Activated CD4-positive, alpha-beta memory T cell treated with anti-CD3 and anti-CD28 coated beads, Interleukin-2, amount 10 ng/mL, durations not matched to agents 7 days and 5 days (primary cell): Measurements from ENCODE around the gene PAFAH1B2. TPM values are rescaled to one million over a fixed set of nuclear protein-coding genes. Genes with fewer than 3 reads are reported as not detected.

ENCODE experiments used
- CTCF ChIA-PET: fragments of 350-600 bp; sonication (Branson Sonifier 250); formaldehyde crosslinking; loops from one replicate; lab custom pipeline; 2021; ENCODE audit warnings: antibody characterized with exemption, inconsistent platforms; lab: Charles Lee
- POLR2A ChIA-PET: fragments of 350-600 bp; sonication (Branson Sonifier 250); formaldehyde crosslinking; loops from one replicate; lab custom pipeline; 2021; ENCODE audit warnings: antibody characterized with exemption; lab: Charles Lee
- DNase-seq: peaks from one replicate; pipeline ENCODE4 v3.0.0-alpha.2; 2020
- H3K27ac Mint-ChIP-seq: one replicate; pipeline ENCODE4 v1.8.0; 2021; ENCODE audit warnings: mild to moderate bottlenecking, mixed read lengths
- H3K27me3 Mint-ChIP-seq: one replicate; pipeline ENCODE4 v1.8.0; 2021; ENCODE audit warnings: mixed read lengths
- H3K36me3 Mint-ChIP-seq: one replicate; pipeline ENCODE4 v1.8.0; 2021; ENCODE audit warnings: low read depth, mixed read lengths
- H3K4me1 Mint-ChIP-seq: one replicate; pipeline ENCODE4 v1.8.0; 2021; ENCODE audit warnings: mixed read lengths
- H3K4me3 Mint-ChIP-seq: one replicate; pipeline ENCODE4 v1.8.0; 2021; ENCODE audit warnings: mild to moderate bottlenecking, mixed read lengths
- H3K9me3 Mint-ChIP-seq: one replicate; pipeline ENCODE4 v1.8.0; 2021; ENCODE audit warnings: mixed read lengths
- total RNA-seq, 2 experiments: library from RNA; stranded (reverse); gene quantifications; one replicate each; pipeline ENCODE4 v1.2.3, GENCODE V29; 2021

PAFAH1B2 gene
- total RNA-seq, 2 experiments from 2014 or later: 60.1 to 62.8 TPM

DNA sequence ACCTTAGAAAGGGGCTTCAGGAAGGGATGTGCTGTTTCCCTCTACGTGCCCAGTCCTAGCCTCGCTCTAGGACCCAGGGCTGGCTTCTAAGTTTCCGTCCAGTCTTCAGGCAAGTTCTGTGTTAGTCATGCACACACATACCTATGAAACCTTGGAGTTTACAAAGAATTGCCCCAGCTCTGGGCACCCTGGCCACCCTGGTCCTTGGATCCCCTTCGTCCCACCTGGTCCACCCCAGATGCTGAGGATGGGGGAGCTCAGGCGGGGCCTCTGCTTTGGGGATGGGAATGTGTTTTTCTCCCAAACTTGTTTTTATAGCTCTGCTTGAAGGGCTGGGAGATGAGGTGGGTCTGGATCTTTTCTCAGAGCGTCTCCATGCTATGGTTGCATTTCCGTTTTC lies 52.9 kb downstream of the PAFAH1B2 start:
- Mint-ChIP-seq H3K36me3 (peaks cover 2% of the 10 kb centered on the region), H3K4me3 (no peak overlapping the region), H3K27me3 (no peaks in the 10 kb centered on the region), H3K27ac (no peak overlapping the region), H3K9me3 (no peaks in the 10 kb centered on the region), H3K4me1 (peaks cover 6% of the 10 kb centered on the region)
- DNase-seq: no peak
- ChIA-PET CTCF (interaction anchor here (1.7 kb wide), 1 partner anchor 30 kb away, joined by 5 read pairs; no protein-coding TSS in a partner anchor), POLR2A (no interaction called here)

- no peaks in the 10 kb centered on the region for H3K36me3 Mint-ChIP-seq
- no peak for DNase-seq
- ChIA-PET POLR2A (no interaction called here), CTCF (no interaction called here)
- H3K4me3 Mint-ChIP-seq: no peak overlapping the region
- H3K9me3 Mint-ChIP-seq: no peaks in the 10 kb centered on the region
- peaks cover 6% of the 10 kb centered on the region for H3K4me1 Mint-ChIP-seq
- H3K27me3 Mint-ChIP-seq: no peaks in the 10 kb centered on the region
- no peak overlapping the region for H3K27ac Mint-ChIP-seq
These were observed 53.7 kb downstream of the PAFAH1B2 start for GRCh38 chr11:117197516-117198456.

GRCh38 chr11:117198613-117199012 lies 54.5 kb downstream of the PAFAH1B2 start:
- H3K36me3 Mint-ChIP-seq: peaks cover 2% of the 10 kb centered on the region
- peaks cover 4% of the 10 kb centered on the region for H3K4me1 Mint-ChIP-seq
- no peaks in the 10 kb centered on the region for H3K27me3 Mint-ChIP-seq
- ChIA-PET POLR2A (no interaction called here), CTCF (interaction anchor here (1.1 kb wide), 1 partner anchor 18 kb away, joined by 5 read pairs; no protein-coding TSS in a partner anchor)
- no peak for DNase-seq
- no peak overlapping the region for H3K4me3 Mint-ChIP-seq
- no peak overlapping the region for H3K27ac Mint-ChIP-seq
- H3K9me3 Mint-ChIP-seq: no peaks in the 10 kb centered on the region

- Mint-ChIP-seq H3K27ac (no peak within 1 kb of the TSS), H3K4me1 (peaks cover 4% of the 10 kb centered on the region), H3K9me3 (no peaks in the 10 kb centered on the region), H3K36me3 (peaks cover 7% of the 10 kb centered on the region), H3K4me3 (no peak within 1 kb of the TSS), H3K27me3 (no peaks in the 10 kb centered on the region)
- no peak for DNase-seq
- ChIA-PET POLR2A (no interaction called here), CTCF (interaction anchor here (1.1 kb wide), 1 partner anchor 18 kb away, joined by 5 read pairs; no protein-coding TSS in a partner anchor)
These were observed 55.2 kb downstream of the PAFAH1B2 start, which contains the start of gene TAGLN for GRCh38 chr11:117199053-117199915. Gene TAGLN, plus strand, starts transcription at chr11:117199370. Its CDS starts 3,644 bp downstream, at chr11:117203014.

DNA sequence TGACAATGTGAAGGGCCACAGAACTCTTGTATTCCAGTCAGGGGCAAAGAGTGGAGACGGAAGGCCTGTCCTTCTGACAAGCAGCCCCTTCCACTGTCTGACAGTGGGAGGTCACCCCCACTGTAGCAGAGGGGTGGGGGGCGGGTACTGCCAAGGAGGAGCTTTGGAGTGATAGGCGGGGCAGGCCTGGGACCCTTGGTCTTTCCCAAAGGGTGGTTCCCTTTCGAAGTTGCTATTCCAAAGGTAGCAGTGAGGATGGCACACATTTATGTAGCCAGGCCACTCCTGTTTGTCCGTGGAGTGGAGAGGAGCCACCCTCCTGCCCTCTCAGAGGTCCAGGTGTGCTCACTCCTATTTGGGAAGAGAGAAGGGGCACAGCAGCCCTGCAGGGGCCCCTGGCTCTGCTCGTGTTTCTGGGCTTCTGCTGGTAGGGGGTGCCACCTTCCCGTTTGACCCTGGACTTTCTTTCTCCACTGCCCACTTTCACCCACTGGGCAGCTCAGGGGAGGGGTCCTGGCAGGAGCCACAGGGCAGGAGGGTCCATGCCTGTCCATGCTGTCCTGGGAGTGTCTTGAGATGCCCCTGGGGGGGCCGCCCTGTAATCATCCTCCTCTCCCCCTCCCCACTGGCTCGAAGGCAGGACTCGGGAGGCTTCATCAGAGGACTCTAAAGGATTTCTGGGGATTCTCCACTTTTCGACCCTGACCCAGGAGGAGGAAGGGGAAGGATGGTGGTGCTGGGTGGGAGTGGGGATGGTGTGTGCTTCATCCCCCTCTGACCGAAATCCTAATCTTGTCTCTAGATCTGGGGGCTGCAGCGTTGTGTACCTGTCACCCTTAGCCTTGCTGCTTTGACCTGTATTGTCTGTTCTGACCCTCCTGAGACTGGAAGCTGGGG lies 56.1 kb downstream of the PAFAH1B2 start:
- no peaks in the 10 kb centered on the region for H3K27me3 Mint-ChIP-seq
- ChIA-PET CTCF (no interaction called here), POLR2A (interaction anchor here (1.3 kb wide), 1 partner anchor 21 kb away, joined by 6 read pairs; the partner anchor contains the start of gene SIDT2)
- no peak overlapping the region for H3K4me3 Mint-ChIP-seq
- H3K9me3 Mint-ChIP-seq: no peaks in the 10 kb centered on the region
- DNase-seq: no peak
- peaks cover 2% of the 10 kb centered on the region for H3K4me1 Mint-ChIP-seq
- H3K36me3 Mint-ChIP-seq: peaks cover 14% of the 10 kb centered on the region
- H3K27ac Mint-ChIP-seq: no peak overlapping the region

DNA sequence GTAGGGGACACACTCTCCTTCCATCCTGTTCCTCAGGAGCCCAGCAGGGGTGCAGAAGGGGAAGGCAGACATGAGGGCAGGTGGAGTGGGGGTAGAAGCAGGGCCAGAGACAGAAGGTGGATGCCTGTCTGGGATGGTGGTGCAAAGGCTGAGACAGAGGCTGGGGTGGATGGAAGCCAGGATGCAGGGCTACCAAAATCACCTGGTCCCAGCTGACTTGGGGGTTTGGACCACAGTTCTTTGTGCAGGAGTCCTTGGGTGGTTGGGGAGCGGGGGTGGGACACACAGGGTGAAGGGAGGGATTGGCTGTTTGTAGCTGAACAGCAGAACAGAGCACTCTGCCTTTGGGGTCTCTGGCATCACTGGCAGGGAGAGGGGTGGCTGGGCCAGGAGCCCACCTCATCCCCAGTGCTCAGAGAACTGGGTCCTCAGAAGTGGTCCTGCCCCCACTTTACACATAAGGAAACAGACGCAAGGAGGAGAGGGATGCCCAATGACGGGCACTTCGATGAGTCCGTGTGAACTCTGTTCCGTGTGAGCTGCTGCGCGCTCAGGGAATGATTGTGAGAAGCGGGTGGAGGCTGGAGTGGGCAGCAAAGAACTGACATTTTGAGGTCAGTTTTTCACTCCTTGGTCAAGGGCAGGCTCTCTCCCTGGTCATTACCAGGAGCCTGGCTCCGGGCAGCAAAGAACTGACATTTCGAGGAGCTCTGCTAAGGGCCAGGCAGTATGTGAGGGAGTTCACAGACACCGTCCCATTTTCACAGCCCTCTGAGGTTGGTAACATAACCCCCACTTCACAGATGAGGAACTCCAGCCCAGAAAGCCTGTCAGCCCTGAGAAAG lies 56.9 kb downstream of the PAFAH1B2 start:
- Mint-ChIP-seq H3K9me3 (no peaks in the 10 kb centered on the region), H3K4me3 (no peak overlapping the region), H3K27me3 (no peaks in the 10 kb centered on the region), H3K36me3 (peaks cover 20% of the 10 kb centered on the region), H3K4me1 (no peaks in the 10 kb centered on the region), H3K27ac (no peak overlapping the region)
- POLR2A ChIA-PET: interaction anchor here (1.3 to 1.5 kb wide), 2 partner anchors 10 to 22 kb away, joined by 3 to 6 read pairs; partner anchors contain the start of gene SIDT2
- DNase-seq: no peak
- CTCF ChIA-PET: no interaction called here

- POLR2A ChIA-PET: interaction anchor here (0.9 to 2.5 kb wide), 5 partner anchors 9 to 25 kb away, joined by 3 to 9 read pairs (median 3); no protein-coding TSS in a partner anchor
- CTCF ChIA-PET: no interaction called here
- no peaks in the 10 kb centered on the region for H3K9me3 Mint-ChIP-seq
- H3K27me3 Mint-ChIP-seq: no peaks in the 10 kb centered on the region
- no peak overlapping the region for H3K4me3 Mint-ChIP-seq
- no peak overlapping the region for H3K27ac Mint-ChIP-seq
- no peaks in the 10 kb centered on the region for H3K4me1 Mint-ChIP-seq
- no peak for DNase-seq
- peaks cover 21% of the 10 kb centered on the region for H3K36me3 Mint-ChIP-seq
These were observed 57.7 kb downstream of the PAFAH1B2 start for GRCh38 chr11:117201658-117202305.

GRCh38 chr11:117202386-117203068 lies 58.4 kb downstream of the PAFAH1B2 start:
- no peak overlapping the region for H3K27ac Mint-ChIP-seq
- ChIA-PET POLR2A (interaction anchor here (0.9 to 2.5 kb wide), 6 partner anchors 9 to 24 kb away, joined by 3 to 9 read pairs (median 3); no protein-coding TSS in a partner anchor), CTCF (interaction anchor here (1.0 kb wide), 1 partner anchor 24 kb away, joined by 4 read pairs; no protein-coding TSS in a partner anchor)
- H3K36me3 Mint-ChIP-seq: peaks cover 21% of the 10 kb centered on the region
- no peaks in the 10 kb centered on the region for H3K27me3 Mint-ChIP-seq
- DNase-seq: no peak
- no peaks in the 10 kb centered on the region for H3K4me1 Mint-ChIP-seq
- H3K4me3 Mint-ChIP-seq: no peak overlapping the region
- no peaks in the 10 kb centered on the region for H3K9me3 Mint-ChIP-seq

- no peak overlapping the region for H3K4me3 Mint-ChIP-seq
- H3K4me1 Mint-ChIP-seq: no peaks in the 10 kb centered on the region
- ChIA-PET POLR2A (interaction anchor here (1.1 to 2.5 kb wide), 4 partner anchors 10 to 24 kb away, joined by 3 to 9 read pairs (median 4); no protein-coding TSS in a partner anchor), CTCF (interaction anchor here (1.0 kb wide), 1 partner anchor 24 kb away, joined by 4 read pairs; no protein-coding TSS in a partner anchor)
- no peak for DNase-seq
- no peak overlapping the region for H3K27ac Mint-ChIP-seq
- H3K36me3 Mint-ChIP-seq: peaks cover 21% of the 10 kb centered on the region
- H3K9me3 Mint-ChIP-seq: no peaks in the 10 kb centered on the region
- no peaks in the 10 kb centered on the region for H3K27me3 Mint-ChIP-seq
These were observed 59.0 kb downstream of the PAFAH1B2 start for GRCh38 chr11:117203069-117203407.

- H3K4me1 Mint-ChIP-seq: no peaks in the 10 kb centered on the region
- H3K27ac Mint-ChIP-seq: no peak overlapping the region
- H3K9me3 Mint-ChIP-seq: no peaks in the 10 kb centered on the region
- CTCF ChIA-PET: no interaction called here
- no peak overlapping the region for H3K4me3 Mint-ChIP-seq
- POLR2A ChIA-PET: interaction anchor here (2.5 kb wide), 1 partner anchor 22 kb away, joined by 9 read pairs; no protein-coding TSS in a partner anchor
- H3K36me3 Mint-ChIP-seq: peaks cover 25% of the 10 kb centered on the region
- DNase-seq: no peak
- H3K27me3 Mint-ChIP-seq: no peaks in the 10 kb centered on the region
These were observed 60.4 kb downstream of the PAFAH1B2 start for GRCh38 chr11:117204283-117205080.
